Keratinocyte (primary cell): ENCODE data around the gene GREM2. TPM values are rescaled to one million over a fixed set of nuclear protein-coding genes. Genes with fewer than 3 reads are reported as not detected.

Experiments used
- DNase-seq: peaks from one replicate; pipeline ENCODE4 v3.0.0-alpha.2; 2011; ENCODE audit warnings: low read depth, missing footprints, low spot score
- FAIRE-seq: peaks from 2 replicates; lab custom pipeline; 2011; peaks lifted over from hg19 to GRCh38; lab: Jason Lieb, UNC
- H2AFZ ChIP-seq: 2 replicates; pipeline ENCODE4 v1.6.0; 2012; ENCODE audit warnings: low read length, control low read depth, inconsistent platforms; ENCODE audit not compliant: control insufficient read depth
- H3K27ac ChIP-seq: 2 replicates; pipeline ENCODE4 v1.5.1; 2011; ENCODE audit warnings: low read length; ENCODE audit not compliant: control insufficient read depth, insufficient read depth
- H3K27me3 ChIP-seq: 3 replicates; pipeline ENCODE4 v1.6.0; 2011; ENCODE audit warnings: low read length; ENCODE audit not compliant: control insufficient read depth, insufficient read depth; ENCODE audit errors: extremely low read depth
- H3K36me3 ChIP-seq, 2 experiments: 2 replicates in 1 of 2; 3 replicates in 1 of 2; pipeline ENCODE4 v1.5.1; 2011; ENCODE audit warnings: low read length in 2 of 2, mild to moderate bottlenecking in 1 of 2; ENCODE audit not compliant: control insufficient read depth in 2 of 2, insufficient read depth in 2 of 2; ENCODE audit errors: extremely low read depth in 1 of 2
- H3K4me1 ChIP-seq: 3 replicates; pipeline ENCODE4 v1.5.1; 2011; ENCODE audit warnings: low read length; ENCODE audit not compliant: control insufficient read depth, insufficient read depth; ENCODE audit errors: extremely low read depth
- H3K4me2 ChIP-seq: 3 replicates; pipeline ENCODE4 v1.6.0; 2011; ENCODE audit warnings: low read depth, low read length; ENCODE audit not compliant: control insufficient read depth, insufficient read depth; ENCODE audit errors: extremely low read depth
- H3K4me3 ChIP-seq, 3 experiments: fragments of 200-600 bp in 1 of 3; sonication (generic) in 1 of 3; 2 replicates in 2 of 3; 3 replicates in 1 of 3; pipeline ENCODE4 v1.5.1; 2011 to 2016; ENCODE audit warnings: low read length in 3 of 3, mild to moderate bottlenecking in 3 of 3, control low read depth in 2 of 3, inconsistent platforms in 1 of 3, low read depth in 1 of 3, mixed read lengths in 1 of 3, mixed run types in 1 of 3, moderate library complexity in 1 of 3; ENCODE audit not compliant: control insufficient read depth in 2 of 3, insufficient read depth in 2 of 3; ENCODE audit errors: extremely low read depth in 1 of 3
- H3K79me2 ChIP-seq: 2 replicates; pipeline ENCODE4 v1.6.0; 2012; ENCODE audit warnings: low read length; ENCODE audit not compliant: control insufficient read depth, insufficient read depth
- H3K9ac ChIP-seq: 3 replicates; pipeline ENCODE4 v1.6.0; 2011; ENCODE audit warnings: low read length; ENCODE audit not compliant: control insufficient read depth, insufficient read depth; ENCODE audit errors: extremely low read depth
- H3K9me1 ChIP-seq: 3 replicates; pipeline ENCODE4 v1.6.0; 2011; ENCODE audit warnings: low read length; ENCODE audit not compliant: control insufficient read depth, insufficient read depth; ENCODE audit errors: extremely low read depth
- H3K9me3 ChIP-seq: 2 replicates; pipeline ENCODE4 v1.5.1; 2012; ENCODE audit warnings: low read depth, low read length; ENCODE audit not compliant: control insufficient read depth
- H4K20me1 ChIP-seq: 3 replicates; pipeline ENCODE4 v1.6.0; 2011; ENCODE audit warnings: low read length; ENCODE audit not compliant: control insufficient read depth, insufficient read depth; ENCODE audit errors: extremely low read depth
- CTCF ChIP-seq, 3 experiments: IDR thresholded peaks in 1 of 3; conservative IDR thresholded peaks in 1 of 3; optimal IDR thresholded peaks in 1 of 3; 2 replicates in 2 of 3; 3 replicates in 1 of 3; pipeline versions ENCODE3 to v1.5.1; 2011; ENCODE audit warnings: low read length in 3 of 3, mild to moderate bottlenecking in 3 of 3, moderate library complexity in 2 of 3, control low read depth in 1 of 3, inconsistent platforms in 1 of 3; ENCODE audit not compliant: insufficient read depth in 2 of 3; ENCODE audit errors: extremely low read depth in 1 of 3
- EZH2 ChIP-seq: IDR thresholded peaks from one replicate; pipeline ENCODE4 v1.6.1; 2012; ENCODE audit warnings: inconsistent platforms, mild to moderate bottlenecking, low read length, moderate library complexity
- dilution Hi-C: fragments of 300-500 bp; cut with MboI; formaldehyde crosslinking; loops from one replicate; pipeline ENCODE4 v1.7.0; 2020; ENCODE audit warnings: low sequenced_read_pairs; ENCODE audit not compliant: extremely low pct_ligation_motif_present
- polyA plus RNA-seq, 5 experiments: library from polyadenylated mRNA; depleted of rRNA in 3 of 5; stranded (reverse) in 3 of 5; stranded (forward) in 1 of 5; unstranded in 1 of 5; fragments of >200 nt; gene quantifications; 1 replicate in 1 of 5; 2 replicates in 3 of 5; 3 replicates in 1 of 5; pipeline versions ENCODE4 v1.2.1 to v1.2.3, GENCODE V29; 2011 to 2012; ENCODE audit warnings: missing spikeins in 2 of 5, low read depth in 1 of 5, low replicate concordance in 1 of 5

Gene GREM2
- polyA plus RNA-seq, 1 donor (not counting 4 experiments of a cell fraction or from before 2014, with no cell fraction given) = not detected

- H3K4me1 ChIP-seq = no peaks in the 10 kb centered on the region
- FAIRE-seq (no peak), DNase-seq (no peak)
- TF ChIP-seq CTCF (optimal IDR thresholded peaks at IDR 0.05 in 1 of 3, IDR thresholded peaks at IDR 0.05 in 1 of 3, conservative IDR thresholded peaks at IDR 0.05 in 1 of 3; ENCODE audit: extremely low read depth in 1 of 3, insufficient read depth in 2 of 3, low read length in 3 of 3) (no peak), EZH2 (no peak)
- H3K4me3 ChIP-seq = no peak overlapping the region
- H4K20me1 ChIP-seq = no peaks in the 10 kb centered on the region
- H3K27me3 ChIP-seq = no peaks in the 10 kb centered on the region
- no peaks in the 10 kb centered on the region for H3K9me3 ChIP-seq
- H3K4me2 ChIP-seq = no peak overlapping the region
- dilution Hi-C loops = no loop called here
- no peaks in the 10 kb centered on the region for H3K36me3 ChIP-seq
- no peaks in the 10 kb centered on the region for H3K9me1 ChIP-seq
- H2AFZ ChIP-seq = no peak overlapping the region
- no peaks in the 10 kb centered on the region for H3K79me2 ChIP-seq
- H3K9ac ChIP-seq = no peak overlapping the region
- H3K27ac ChIP-seq = no peak overlapping the region
Observed at GRCh38 chr1:240527086-240527485, 84.9 kb downstream of the GREM2 start.

GRCh38 chr1:240526312-240526711 lies 85.6 kb downstream of the GREM2 start:
- no peak overlapping the region for H2AFZ ChIP-seq
- no peak overlapping the region for H3K9ac ChIP-seq
- H3K9me3 ChIP-seq = no peaks in the 10 kb centered on the region
- no peaks in the 10 kb centered on the region for H3K9me1 ChIP-seq
- no peaks in the 10 kb centered on the region for H4K20me1 ChIP-seq
- H3K27me3 ChIP-seq = no peaks in the 10 kb centered on the region
- no peak for FAIRE-seq
- no peaks in the 10 kb centered on the region for H3K4me1 ChIP-seq
- TF ChIP-seq CTCF (optimal IDR thresholded peaks at IDR 0.05 in 1 of 3, IDR thresholded peaks at IDR 0.05 in 1 of 3, conservative IDR thresholded peaks at IDR 0.05 in 1 of 3; ENCODE audit: extremely low read depth in 1 of 3, insufficient read depth in 2 of 3, low read length in 3 of 3) (no peak), EZH2 (no peak)
- no peaks in the 10 kb centered on the region for H3K79me2 ChIP-seq
- H3K27ac ChIP-seq = no peak overlapping the region
- no peaks in the 10 kb centered on the region for H3K36me3 ChIP-seq
- no peak overlapping the region for H3K4me2 ChIP-seq
- DNase-seq = no peak
- H3K4me3 ChIP-seq = no peak overlapping the region
- dilution Hi-C loops = no loop called here
